Neural progenitor cell (in vitro differentiated cells): ENCODE results near the gene NFRKB.

ENCODE experiments used
- EZH2 ChIP-seq: fragments of 200-600 bp; sonication (generic); IDR thresholded peaks from 2 replicates; pipeline ENCODE4 v1.6.1; 2017; ENCODE audit warnings: antibody characterized with exemption, mild to moderate bottlenecking, moderate library complexity
- EZH2phosphoT487 ChIP-seq: fragments of 200-600 bp; sonication (generic); IDR thresholded peaks from 2 replicates; pipeline ENCODE4 v1.6.1; 2017; ENCODE audit warnings: antibody characterized with exemption
- TF ChIP-seq, protein P1 (sequence below): fragments of 200-600 bp; sonication (generic); IDR thresholded peaks from 2 replicates; pipeline ENCODE4 v1.5.1; 2017; ENCODE audit warnings: antibody characterized with exemption, mild to moderate bottlenecking

DNA sequence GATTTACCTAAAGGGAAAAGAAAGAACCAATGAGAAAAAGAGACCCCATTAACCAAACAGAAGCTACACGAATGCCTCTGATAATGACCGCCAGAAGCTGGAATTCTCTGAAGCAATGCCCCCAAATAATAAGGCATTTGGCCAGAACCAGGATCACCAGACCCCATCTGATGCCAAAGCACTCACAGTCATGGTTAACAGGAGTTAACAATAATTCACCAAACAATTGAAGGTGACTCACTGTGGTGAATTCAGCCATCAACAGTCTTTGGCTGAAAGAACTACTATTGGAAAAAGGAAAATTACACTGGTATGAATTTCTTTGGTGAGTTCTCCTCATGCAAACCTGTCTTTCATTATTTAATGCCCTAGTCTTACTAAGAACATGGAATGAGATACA is 21.9 kb upstream of the NFRKB start:
- TF ChIP-seq, protein P1, sequence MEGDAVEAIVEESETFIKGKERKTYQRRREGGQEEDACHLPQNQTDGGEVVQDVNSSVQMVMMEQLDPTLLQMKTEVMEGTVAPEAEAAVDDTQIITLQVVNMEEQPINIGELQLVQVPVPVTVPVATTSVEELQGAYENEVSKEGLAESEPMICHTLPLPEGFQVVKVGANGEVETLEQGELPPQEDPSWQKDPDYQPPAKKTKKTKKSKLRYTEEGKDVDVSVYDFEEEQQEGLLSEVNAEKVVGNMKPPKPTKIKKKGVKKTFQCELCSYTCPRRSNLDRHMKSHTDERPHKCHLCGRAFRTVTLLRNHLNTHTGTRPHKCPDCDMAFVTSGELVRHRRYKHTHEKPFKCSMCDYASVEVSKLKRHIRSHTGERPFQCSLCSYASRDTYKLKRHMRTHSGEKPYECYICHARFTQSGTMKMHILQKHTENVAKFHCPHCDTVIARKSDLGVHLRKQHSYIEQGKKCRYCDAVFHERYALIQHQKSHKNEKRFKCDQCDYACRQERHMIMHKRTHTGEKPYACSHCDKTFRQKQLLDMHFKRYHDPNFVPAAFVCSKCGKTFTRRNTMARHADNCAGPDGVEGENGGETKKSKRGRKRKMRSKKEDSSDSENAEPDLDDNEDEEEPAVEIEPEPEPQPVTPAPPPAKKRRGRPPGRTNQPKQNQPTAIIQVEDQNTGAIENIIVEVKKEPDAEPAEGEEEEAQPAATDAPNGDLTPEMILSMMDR, result no peak
- TF ChIP-seq EZH2phosphoT487 (no peak), EZH2 (no peak)
